ENCODE data around the gene XRCC4.

The XRCC4 gene

GRCh38 chr5:83277154-83277553, 199.8 kb downstream of the XRCC4 start:
- DNase-seq (ENCODE audit: low read depth) = no peak

- no peak for DNase-seq (ENCODE audit: low read depth)
These were observed 200.6 kb downstream of the XRCC4 start for GRCh38 chr5:83277953-83278352.

DNA sequence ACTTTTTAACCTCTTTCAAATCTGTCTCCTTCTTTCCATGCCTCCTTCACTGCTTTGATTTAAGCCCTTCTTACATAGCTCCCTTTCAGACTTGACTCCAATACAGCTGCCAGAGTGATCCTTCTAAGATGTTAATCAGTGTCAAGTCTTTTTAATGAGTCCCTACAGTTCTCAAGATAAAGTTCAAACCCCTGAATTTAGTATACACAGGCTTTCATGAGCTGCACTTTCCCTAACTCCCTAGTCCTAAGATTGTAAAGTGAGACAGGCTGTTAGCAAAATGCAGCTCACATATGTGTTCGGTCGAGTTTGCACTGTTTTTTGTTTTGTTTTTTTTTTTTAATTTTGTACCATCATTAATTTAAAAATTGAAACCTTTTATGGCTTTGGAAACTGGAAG, 203.8 kb downstream of the XRCC4 start:
- DNase-seq (ENCODE audit: low read depth) = no peak

GRCh38 chr5:83281658-83282057, 204.3 kb downstream of the XRCC4 start:
- DNase-seq (ENCODE audit: low read depth) = no peak

DNA sequence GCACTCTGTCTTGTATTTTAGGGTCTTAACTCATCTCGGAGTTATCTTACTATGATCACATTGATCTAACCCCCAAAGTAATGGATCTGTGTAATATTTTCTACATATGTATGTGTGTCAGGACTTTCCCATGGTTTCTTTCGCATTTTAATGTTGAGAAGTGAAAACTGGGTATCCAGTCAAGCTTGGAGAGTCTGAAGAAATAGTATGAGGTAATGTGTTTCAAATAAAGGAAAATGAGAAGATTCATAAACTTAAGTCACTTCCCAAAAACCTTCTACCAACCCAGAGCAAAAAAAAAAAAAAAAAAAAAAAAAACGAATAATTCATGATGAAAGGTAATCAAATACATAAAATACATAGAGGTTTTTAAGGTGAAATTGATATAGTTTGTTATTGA, 206.4 kb downstream of the XRCC4 start:
- no peak for DNase-seq (ENCODE audit: low read depth)

DNA sequence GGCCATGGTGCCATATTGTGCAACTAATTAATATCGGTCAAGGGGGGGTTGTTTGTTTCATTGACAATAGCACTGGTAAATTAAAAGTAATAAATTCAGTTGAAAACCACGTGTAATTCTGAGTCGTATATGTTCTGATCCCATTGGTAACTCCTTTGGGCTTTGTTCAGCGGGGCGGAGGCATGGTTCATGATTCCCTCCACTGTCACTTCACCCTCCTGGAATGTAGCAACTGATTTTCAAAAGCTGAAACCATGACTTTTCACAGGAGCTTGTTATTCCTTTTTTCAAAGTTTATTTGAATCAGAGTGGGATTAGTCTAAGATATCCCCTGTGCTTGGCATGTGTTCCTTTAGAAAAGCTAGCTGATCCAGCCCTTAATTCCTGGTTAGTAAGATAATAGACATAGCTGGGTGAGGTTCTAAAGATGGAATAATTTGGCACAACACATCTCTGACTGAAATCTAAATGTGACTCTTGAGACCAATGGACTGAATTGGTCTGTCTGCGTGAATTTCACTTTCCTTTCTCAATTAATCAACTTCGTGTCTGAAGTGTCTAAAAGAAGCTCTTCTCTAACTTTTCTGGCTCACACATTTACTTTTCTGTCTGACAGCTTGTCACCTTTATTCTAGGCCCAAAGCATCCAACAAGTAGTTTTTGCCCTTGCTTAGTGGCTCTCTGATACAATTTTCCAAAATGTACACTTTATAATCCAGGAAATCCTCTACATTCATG, 208.5 kb downstream of the XRCC4 start:
- DNase-seq (ENCODE audit: low read depth) = no peak

GRCh38 chr5:83294246-83294645, 216.9 kb downstream of the XRCC4 start:
- DNase-seq (ENCODE audit: low read depth) = no peak

- no peak for DNase-seq (ENCODE audit: low read depth)
These were observed 222.0 kb downstream of the XRCC4 start for GRCh38 chr5:83299353-83299752.

DNA sequence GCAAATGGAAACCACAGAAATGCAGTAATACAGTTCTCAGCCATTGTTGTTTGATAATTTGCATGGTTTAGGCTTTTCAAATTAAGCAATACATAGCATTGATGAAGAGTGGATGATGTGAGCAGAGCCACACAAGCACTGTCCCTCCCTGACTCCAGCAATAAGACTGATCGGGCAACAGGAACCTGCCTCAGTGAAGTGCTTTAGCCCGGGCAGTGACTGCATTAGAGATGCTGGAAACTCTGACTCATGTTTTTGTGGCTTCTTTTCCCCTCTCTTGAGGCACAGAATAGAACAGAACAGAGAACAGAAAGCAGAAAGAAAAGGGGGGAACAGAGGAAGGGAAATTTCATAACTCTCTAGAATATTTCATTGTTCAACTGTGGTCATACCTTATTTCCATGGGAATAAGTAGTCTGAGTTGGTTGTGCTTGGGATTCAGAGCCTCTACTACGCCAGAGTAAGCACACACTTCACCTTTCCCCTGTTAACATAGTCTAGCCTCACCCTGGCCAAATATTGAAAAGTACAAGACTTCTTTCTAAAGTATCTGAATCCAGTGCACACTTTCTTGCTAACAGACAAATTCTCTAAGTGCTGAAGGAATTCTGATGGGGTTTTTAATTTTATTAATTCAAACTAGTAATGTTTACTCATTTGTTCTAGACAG, 229.4 kb downstream of the XRCC4 start:
- no peak for DNase-seq (ENCODE audit: low read depth)

GRCh38 chr5:83312663-83313062, 235.3 kb downstream of the XRCC4 start:
- DNase-seq (ENCODE audit: low read depth) = no peak

DNA sequence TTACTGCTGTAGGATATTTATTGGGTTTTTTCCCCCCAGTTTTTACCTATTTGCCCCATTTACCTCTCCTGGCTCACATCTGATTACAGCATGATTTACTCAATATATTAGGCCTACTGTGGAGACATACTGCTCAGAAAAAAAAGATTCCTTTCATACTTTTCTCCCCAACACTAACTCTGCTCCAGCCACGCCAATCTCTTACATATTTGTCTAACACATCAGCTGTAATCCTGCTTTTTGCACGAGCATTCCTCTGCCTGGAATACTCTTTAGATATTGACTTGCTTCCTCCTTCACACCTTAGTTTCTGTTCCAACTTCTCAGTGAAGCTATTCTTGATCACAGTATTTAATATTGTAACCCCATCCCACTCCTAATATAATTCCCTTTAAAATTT, 236.1 kb downstream of the XRCC4 start:
- DNase-seq (ENCODE audit: low read depth) = no peak

DNA sequence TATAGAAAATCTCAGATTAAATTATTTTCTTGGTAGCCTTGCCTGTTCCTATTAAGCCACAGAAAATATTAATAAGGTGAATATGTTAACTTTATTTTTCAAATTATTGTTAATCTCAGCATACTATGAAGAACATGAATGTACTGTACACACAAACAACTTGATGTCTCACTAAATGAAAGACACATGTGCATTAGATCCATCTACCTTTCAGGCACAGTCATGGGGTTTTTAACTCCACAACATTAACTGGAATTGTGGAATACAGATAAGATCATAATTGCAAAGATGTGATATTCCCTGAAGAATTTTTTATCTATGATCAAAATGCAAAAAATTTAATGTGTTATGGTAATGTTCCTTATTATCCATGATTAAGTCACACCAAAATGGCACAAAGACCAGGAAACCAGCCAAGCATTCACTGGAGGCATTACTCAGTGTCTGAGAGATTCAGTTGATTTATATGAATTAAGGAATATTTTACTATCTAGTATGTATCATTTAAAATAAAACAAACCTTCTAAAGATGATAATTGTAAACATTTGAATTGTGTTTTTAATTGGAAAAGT, 244.2 kb downstream of the XRCC4 start:
- no peak for DNase-seq (ENCODE audit: low read depth)

- no peak for DNase-seq (ENCODE audit: low read depth)
These were observed 245.1 kb downstream of the XRCC4 start for GRCh38 chr5:83322273-83322924.

DNA sequence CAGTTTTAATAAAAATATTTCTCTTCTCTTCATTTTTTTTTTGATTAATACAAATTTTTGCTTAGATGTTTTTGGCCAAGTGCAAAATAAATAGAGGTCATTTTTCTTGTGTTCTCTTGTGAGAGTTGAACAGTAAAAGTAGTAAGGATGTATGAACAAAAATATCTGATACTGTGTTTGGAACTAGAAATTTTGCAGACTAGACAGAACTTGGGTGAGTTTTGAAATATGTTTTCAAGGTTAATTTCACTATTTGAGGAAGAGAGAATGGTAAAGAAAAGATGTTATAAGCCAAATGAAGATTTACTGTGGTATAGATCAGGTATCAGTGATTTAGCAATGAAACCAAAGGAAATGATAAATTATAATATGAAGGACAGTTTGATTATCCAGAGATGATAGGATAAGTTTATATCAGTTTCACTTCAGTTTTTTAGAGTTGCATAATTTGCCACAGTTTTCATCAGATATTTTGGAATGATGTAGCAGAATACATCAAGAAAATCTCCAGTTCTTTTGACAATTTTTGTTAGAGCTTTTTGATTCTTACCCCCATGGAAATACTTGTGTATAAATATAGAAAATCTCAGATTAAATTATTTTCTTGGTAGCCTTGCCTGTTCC, 246.3 kb downstream of the XRCC4 start:
- DNase-seq (ENCODE audit: low read depth) = no peak

DNA sequence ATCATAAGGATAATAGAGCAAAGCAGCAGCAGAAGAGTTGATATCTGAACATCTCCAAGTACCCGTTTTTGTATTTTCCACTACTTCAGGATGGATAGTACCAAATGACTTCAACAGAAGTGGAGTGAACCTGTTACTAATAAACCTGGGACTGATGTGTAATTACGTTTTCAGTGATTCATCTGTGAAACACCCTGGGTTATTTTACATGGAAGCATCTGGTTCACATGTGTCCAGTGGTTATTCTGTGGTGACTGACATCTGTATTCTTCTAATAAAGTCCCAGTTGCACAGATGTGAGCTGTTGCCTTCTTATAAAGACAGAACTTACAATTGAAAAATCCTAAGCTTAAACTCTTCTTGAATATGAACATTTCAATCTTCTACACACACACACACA, 254.5 kb downstream of the XRCC4 start:
- no peak for DNase-seq (ENCODE audit: low read depth)

- no peak for DNase-seq (ENCODE audit: low read depth)
These were observed 260.2 kb downstream of the XRCC4 start for GRCh38 chr5:83337453-83338035.

- DNase-seq (ENCODE audit: low read depth) = no peak
These were observed 263.2 kb downstream of the XRCC4 start for GRCh38 chr5:83340511-83340918.

DNA sequence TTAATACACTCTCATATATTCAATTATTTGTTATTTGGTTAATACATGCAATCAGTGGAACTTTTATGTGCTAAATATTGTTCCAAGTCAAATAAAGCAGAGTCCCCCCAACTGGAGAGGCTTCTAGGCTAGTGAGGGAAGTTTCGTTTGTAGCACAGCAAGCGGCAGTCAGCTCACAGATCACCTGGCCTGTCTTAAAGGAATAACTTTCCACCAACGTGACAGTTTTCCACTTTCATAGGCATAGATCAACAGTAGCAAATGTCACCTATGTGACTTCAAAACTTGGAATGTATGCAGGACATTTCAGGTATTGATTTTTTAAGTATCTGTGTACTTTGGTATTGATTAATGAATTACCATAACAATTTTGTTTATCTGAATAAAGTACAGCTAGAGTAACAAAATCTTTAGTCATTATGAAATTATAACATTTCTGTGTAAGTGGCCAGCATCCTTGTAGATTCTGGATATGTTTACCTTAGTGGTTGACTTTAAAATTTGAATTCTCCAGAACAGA, 264.5 kb downstream of the XRCC4 start:
- no peak for DNase-seq (ENCODE audit: low read depth)

GRCh38 chr5:83342465-83342864, 265.1 kb downstream of the XRCC4 start:
- DNase-seq (ENCODE audit: low read depth) = no peak

DNA sequence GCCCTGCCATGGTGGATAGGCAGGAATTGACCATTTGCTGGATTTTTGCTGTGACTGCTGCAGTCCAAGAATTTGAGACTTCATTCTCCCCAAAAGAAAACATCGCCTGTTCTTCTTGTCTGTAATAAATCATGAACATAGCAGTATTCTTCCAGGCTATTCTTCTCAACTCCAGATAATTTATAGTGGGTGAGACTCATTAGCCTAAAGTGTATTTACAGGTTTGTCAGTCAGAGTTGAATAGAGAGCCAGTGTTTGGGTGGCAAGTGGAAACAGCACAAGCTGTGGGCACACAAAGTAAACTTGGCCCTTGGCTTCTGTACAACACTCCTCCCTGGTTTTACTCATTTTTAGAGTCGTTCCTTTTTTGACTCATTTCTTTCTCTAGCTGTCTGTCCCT, 266.0 kb downstream of the XRCC4 start:
- no peak for DNase-seq (ENCODE audit: low read depth)

DNA sequence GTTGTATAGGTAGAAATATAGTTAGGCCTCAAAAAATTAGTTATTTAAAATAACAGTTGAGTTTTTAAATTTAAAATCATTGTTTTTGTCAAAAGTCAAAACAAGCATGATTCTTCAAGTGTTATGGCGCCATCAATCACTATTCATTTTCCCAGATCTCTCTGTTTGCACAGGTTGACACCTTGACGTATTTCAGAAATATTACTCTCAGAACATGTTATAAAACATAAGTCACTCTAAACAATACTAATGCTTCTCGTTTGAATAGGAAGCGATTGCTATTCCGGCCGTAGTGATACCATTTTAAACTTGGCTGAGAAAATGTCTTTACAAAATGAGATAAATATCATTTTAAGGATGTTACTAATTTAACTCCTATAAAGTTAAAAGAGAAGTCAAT, 268.1 kb downstream of the XRCC4 start:
- no peak for DNase-seq (ENCODE audit: low read depth)

GRCh38 chr5:83348281-83348780, 271.0 kb downstream of the XRCC4 start:
- DNase-seq (ENCODE audit: low read depth) = no peak

Data from stimulated activated CD8-positive, alpha-beta memory T cell treated with anti-CD3 and anti-CD28 coated beads, Interleukin-12 subunit alpha, Interleukin-12 subunit beta, amount 100 ng/mL, for 4 hours (primary cell).